ENCODE measurements around the gene LRRC8D.

- TF ChIP-seq POLR2AphosphoS5 (IDR thresholded peaks at IDR 0.05; ENCODE audit: borderline replicate concordance, low read depth, low read length) = no peak
- TF ChIP-seq EZH2 (IDR thresholded peaks at IDR 0.05) = no peak
- TF ChIP-seq FOXP2 (optimal IDR thresholded peaks at IDR 0.05; ENCODE audit: control extremely low read depth, extremely low read length, insufficient read depth) = no peak
Observed at GRCh38 chr1:89948722-89949345, 128.0 kb downstream of the LRRC8D start.
